HG02610 (cell line): Measurements from ENCODE around the gene AGAP1.
"Not testable (repeated sequence)": the region's sequence is repeated elsewhere in the genome, so short reads cannot be mapped to it uniquely, and the experiment has no call there.

ENCODE experiments used
- ATAC-seq: cut with Tn5 transposase; IDR thresholded peaks from one replicate; pipeline ENCODE4 v1.9.1; 2021; ENCODE audit warnings: mild to moderate bottlenecking, moderate library complexity; ENCODE audit not compliant: unreplicated experiment

The AGAP1 gene

GRCh38 chr2:236125541-236125940 is 631.7 kb downstream of the AGAP1 start:
- ATAC-seq: no peak

GRCh38 chr2:236127010-236127409 is 633.2 kb downstream of the AGAP1 start:
- ATAC-seq: no peak

GRCh38 chr2:236128321-236128720 is 634.5 kb downstream of the AGAP1 start:
- no peak for ATAC-seq

GRCh38 chr2:236129935-236130334 is 636.1 kb downstream of the AGAP1 start:
- ATAC-seq: no peak

- ATAC-seq: no peak
Observed at GRCh38 chr2:236130349-236130998, 636.6 kb downstream of the AGAP1 start.

- no peak for ATAC-seq
Observed at GRCh38 chr2:236131073-236131692, 637.3 kb downstream of the AGAP1 start.

- ATAC-seq: no peak
Observed at GRCh38 chr2:236133410-236134012, 639.7 kb downstream of the AGAP1 start.

- no peak for ATAC-seq
Observed at GRCh38 chr2:236136538-236136937, 642.7 kb downstream of the AGAP1 start.

- no peak for ATAC-seq
Observed at GRCh38 chr2:236137066-236137465, 643.2 kb downstream of the AGAP1 start.

GRCh38 chr2:236141616-236142015 is 647.8 kb downstream of the AGAP1 start:
- not testable (repeated sequence) for ATAC-seq

- ATAC-seq: no peak
Observed at GRCh38 chr2:236143811-236144210, 650.0 kb downstream of the AGAP1 start.

GRCh38 chr2:236146436-236146835 is 652.6 kb downstream of the AGAP1 start:
- no peak for ATAC-seq

- no peak for ATAC-seq
Observed at GRCh38 chr2:236155406-236155805, 661.6 kb downstream of the AGAP1 start.

- no peak for ATAC-seq
Observed at GRCh38 chr2:236156095-236156859, 662.4 kb downstream of the AGAP1 start.

- no peak for ATAC-seq
Observed at GRCh38 chr2:236156860-236157194, 663.0 kb downstream of the AGAP1 start.

- no peak for ATAC-seq
Observed at GRCh38 chr2:236157366-236157765, 663.5 kb downstream of the AGAP1 start.

- no peak for ATAC-seq
Observed at GRCh38 chr2:236157815-236158498, 664.1 kb downstream of the AGAP1 start.

- no peak for ATAC-seq
Observed at GRCh38 chr2:236158969-236159777, 665.3 kb downstream of the AGAP1 start.

GRCh38 chr2:236159778-236160170 is 665.9 kb downstream of the AGAP1 start:
- no peak for ATAC-seq

GRCh38 chr2:236160366-236161081 is 666.7 kb downstream of the AGAP1 start:
- no peak for ATAC-seq
